Right ventricle myocardium superior (tissue), 1 donor: ENCODE data around the gene MAP3K12. TPM values are rescaled to one million over a fixed set of nuclear protein-coding genes. Genes with fewer than 3 reads are reported as not detected.

Experiments used
- ATAC-seq: fragments of 200-7000 bp; cut with Tn5 transposase; one replicate; pipeline ENCODE4 v1.9.1; 2020; ENCODE audit warnings: mild to moderate bottlenecking; ENCODE audit not compliant: poor library complexity
- DNase-seq: peaks from one replicate; pipeline ENCODE4 v3.0.0-alpha.2; 2020
- intact Hi-C: fragments of 100-400 bp; cut with DNase I; formaldehyde crosslinking; loops from one replicate; pipeline ENCODE4 v1.11.2; 2022
- total RNA-seq: library from RNA; stranded (reverse); fragmentation: NEBNext Ultra II Directional; extraction: Animal tissue kit (Norgen Biotek cat#: 25700); gene quantifications from one replicate; pipeline ENCODE4 v1.2.1, GENCODE V29; 2021
- donor health status: DM: no; HTN: yes; CAD: no; lungs with severe emphysema.

The MAP3K12 gene
- total RNA-seq, 1 donor from 2014 or later = 5.5 TPM

DNA sequence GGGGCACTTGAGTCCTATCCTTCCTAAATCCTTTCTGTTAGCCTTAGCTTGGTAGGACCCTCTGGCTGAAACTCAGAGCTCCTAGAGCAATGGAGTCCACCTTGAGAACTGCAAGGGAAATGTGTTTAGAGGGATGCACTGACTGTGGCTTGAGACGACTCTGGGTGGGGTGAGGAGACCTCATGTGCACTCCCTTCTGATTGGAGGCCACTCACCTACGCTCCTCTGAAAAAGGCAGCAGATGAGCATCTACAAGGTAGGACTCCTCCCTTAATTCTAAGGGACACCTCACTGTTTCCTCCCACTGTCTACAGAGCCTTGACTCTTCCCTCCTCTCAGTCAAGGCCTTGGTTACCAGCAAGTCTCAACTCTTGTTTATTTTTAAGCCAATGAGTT lies 1.0 kb downstream of the MAP3K12 start:
- intact Hi-C loops = loop anchor here (5.0 kb wide), 1 partner anchor 36 kb away; no protein-coding TSS in a partner anchor

DNA sequence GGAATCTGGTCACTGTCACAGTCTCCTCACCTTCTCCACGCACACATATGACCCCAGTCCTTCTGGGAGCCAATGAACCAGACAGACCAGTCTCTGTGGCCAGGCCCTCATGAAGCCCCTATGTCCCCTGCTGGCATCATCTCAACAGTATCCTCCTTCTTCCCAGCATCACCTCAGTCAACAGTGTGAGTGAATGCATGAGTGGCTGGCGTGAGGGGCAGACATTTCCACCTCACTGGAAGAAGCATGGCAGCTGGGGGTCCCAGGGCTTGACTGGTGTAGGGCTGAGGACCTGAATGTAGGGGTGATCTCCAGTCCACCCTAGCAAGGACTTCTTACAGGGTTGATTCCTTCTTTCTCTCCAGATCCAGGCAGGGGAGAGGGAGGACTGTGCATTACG lies 1.8 kb downstream of the MAP3K12 start:
- ATAC-seq = no peak
- intact Hi-C loops = loop anchor here (5.0 kb wide), 1 partner anchor 35 kb away; no protein-coding TSS in a partner anchor
- no peak for DNase-seq

More for the DNA sequence above, 1.0 kb downstream of the MAP3K12 start:
- ATAC-seq (no peak), DNase-seq (no peak)

DNA sequence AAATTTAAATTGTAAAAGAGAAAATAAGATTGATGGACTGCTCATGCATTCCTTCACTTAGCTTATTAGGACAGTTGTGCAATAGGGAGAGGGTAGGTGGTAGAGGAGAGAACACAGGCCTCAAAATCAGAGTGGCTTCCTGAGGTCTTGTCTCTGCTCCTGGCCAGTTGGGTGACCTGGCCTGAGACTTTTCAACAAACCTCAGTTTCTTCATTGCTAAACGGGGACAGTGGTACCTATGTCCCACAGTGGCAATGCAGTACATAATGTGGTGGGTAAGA lies 2.6 kb downstream of the MAP3K12 start:
- ATAC-seq = no peak
- intact Hi-C loops = loop anchor here (5.0 kb wide), 1 partner anchor 34 kb away; no protein-coding TSS in a partner anchor
- no peak for DNase-seq

- ATAC-seq = no peak
- peak; percentile 72 for DNase-seq
- intact Hi-C loops = loop anchor here (5.0 kb wide), 1 partner anchor 34 kb away; no protein-coding TSS in a partner anchor
These were observed 3.1 kb downstream of the MAP3K12 start for GRCh38 chr12:53495903-53496751.

GRCh38 chr12:53493610-53494391 lies 5.5 kb downstream of the MAP3K12 start:
- intact Hi-C loops = no loop called here
- no peak for ATAC-seq

DNA sequence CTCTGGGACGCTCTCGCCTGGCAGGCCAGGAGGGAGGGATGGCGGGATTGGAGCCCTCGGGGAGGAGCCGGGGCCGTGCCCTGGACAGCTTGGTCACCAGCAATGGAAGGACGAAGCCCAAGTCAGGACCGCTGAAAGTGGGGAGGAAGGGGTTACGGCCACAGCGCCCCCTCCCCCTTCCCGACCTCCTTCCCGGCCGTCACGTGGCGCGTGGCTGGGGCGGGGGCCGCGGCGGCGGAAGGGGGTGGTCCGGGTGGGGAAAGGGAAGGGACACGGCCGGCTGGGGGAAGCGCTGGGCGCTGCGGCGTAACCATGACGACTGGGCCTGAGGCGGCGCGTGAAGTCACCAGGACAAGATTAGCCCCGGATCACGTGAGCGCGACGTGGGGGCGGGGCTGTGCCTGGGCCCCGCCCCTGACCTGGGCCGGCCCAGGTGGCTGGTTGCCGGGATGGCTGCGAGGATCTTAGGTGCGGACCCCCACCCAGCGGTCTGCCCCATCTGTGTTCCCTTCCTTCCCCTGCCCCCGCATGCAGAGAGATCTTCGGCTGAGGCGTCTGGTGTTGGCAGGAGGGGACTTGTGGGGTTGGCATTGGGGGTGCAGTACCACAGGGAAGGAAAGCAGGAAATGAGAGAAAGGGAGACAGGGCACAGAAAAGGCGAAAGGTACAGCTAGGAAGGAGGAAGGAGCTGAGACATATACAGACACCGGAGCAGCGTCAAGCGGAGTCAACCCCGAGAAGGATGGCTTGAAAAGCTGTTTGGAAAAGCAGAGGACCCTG lies 6.2 kb downstream of the MAP3K12 start:
- DNase-seq (peak; percentile 95), ATAC-seq (peak; percentile 97)
- intact Hi-C loops = no loop called here

More at GRCh38 chr12:53493610-53494391, 5.5 kb downstream of the MAP3K12 start:
- no peak for DNase-seq

DNA sequence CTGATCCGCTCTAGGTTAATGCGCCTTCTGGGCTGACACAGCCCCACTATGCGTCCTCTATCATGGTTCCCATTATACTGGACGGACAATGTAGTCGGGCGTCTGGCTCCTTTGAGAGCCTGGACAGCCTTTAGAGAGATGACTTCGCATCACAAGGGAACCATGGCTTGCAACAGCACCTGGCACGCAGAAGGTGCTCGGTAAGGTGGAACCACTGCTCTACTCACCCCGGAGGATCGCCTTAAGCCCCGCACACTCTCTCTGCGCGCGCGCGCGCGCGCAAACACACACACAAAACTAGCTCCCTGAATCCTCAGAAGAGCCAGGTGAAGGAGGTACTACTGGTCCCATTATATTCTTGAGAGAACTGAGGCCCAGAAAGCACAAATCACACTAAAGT lies 7.1 kb downstream of the MAP3K12 start:
- ATAC-seq = no peak
- intact Hi-C loops = no loop called here
- DNase-seq = no peak

- intact Hi-C loops = no loop called here
- ATAC-seq = no peak
- DNase-seq = no peak
These were observed 9.9 kb downstream of the MAP3K12 start for GRCh38 chr12:53489242-53489864.

DNA sequence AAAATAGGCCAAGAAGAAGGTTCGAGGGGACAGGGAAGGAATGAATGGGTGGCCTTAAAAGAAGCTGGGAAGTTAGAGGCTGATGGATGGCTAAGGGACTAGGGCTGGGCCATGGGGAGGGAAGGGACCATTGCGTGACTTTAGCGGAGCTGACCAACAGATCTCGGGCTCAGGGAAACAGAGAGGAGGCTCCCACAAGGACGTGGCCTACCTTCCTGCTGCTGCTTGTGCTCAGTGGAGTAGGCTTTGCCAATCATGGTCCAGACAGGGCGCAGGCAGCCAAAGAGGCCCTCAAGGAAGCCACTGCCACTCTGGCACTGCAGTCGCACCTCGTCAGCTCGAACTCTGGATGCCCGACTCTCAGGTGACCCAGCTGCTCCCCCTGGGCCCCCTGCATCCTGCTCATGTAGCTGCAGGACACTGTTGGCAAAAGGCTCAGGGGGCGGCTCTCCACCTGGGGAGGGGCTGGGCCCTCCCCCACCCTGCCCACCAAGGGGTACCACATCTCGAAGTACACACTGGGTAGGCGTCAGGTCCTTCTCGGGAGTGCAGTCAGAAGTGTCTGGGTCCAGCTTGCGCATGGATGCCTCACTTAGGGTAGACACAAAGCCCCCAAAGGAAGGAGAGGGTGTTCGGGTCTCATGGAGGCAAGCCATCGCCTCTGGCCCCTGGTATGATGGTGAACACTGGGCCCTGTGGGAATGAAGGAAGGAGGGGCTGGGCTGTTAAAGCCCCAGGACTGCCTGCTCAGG lies 12.3 kb downstream of the MAP3K12 start:
- no peak for DNase-seq
- intact Hi-C loops = no loop called here
- ATAC-seq = no peak

- intact Hi-C loops = no loop called here
- DNase-seq = no peak
These were observed 13.1 kb downstream of the MAP3K12 start for GRCh38 chr12:53485955-53486735.

GRCh38 chr12:53484686-53485575 lies 14.3 kb downstream of the MAP3K12 start:
- no peak for DNase-seq
- intact Hi-C loops = no loop called here
- ATAC-seq = no peak

More at GRCh38 chr12:53485955-53486735, 13.1 kb downstream of the MAP3K12 start:
- ATAC-seq = no peak

GRCh38 chr12:53483979-53484377 lies 15.3 kb downstream of the MAP3K12 start:
- DNase-seq (no peak), ATAC-seq (no peak)
- intact Hi-C loops = no loop called here

DNA sequence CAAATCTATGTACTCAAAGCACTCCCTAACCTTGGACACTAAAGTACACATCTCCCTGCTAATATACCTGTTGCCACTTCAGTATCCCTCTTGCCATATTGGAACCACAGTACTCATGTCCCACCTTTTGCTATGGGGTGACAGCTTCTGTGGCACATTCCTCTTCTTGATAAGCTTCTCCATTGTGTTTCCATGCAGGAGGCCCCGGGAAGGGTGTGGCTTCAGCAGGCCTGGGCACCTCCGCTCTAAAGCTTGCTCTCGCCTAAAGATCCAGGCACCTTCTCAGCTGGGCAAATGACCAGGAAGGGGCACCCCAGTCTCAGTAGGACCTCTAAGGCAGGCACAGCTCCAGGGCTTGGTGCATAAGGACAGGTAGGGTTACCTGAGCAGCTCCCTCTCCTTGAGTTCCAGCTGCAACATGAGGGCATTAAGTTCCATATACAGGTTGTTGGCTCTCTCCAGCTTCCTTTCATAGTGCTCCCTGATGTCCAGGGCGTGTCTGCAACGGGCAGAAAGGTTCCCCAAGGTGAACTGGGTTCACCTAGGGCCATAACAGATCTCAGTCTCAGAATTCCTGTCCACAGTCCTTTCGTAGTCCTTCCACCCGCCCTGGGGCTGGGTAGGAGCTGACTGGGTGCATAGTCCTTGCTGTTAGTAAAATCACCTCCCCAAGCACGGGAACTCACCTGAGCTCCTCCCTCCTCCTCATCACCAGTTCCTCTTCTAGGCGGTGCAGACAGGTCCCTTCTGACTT lies 15.9 kb downstream of the MAP3K12 start:
- DNase-seq (no peak), ATAC-seq (peak; percentile 11)
- intact Hi-C loops = no loop called here

DNA sequence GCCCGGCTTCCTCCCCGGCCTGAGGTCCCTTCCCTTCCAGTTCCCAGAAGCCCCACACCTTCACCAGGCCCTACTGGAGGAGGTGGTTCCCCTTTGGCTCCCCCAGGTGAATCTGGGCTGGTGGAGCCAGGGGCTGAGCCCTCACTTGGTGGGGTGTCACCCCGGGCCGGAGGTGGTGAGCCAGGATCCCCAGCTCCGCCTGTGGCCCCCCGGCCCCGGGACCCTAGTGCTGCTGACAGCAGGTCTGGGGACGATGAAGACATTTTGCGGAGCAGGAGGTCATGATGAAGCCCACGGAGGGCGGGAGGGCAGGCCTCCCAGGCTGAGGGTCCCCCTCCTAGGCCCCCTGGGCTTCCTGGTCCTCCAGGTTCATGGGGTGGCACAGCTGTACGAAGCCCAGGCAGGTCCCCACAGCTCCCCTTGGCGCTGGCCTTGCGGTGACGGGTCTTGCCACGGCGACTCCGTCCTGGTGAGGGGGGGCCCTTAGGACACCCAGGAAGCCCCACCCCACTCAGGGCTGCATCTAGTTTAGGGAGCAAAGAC lies 16.6 kb downstream of the MAP3K12 start:
- peak; percentile 9 for ATAC-seq
- no peak for DNase-seq

DNA sequence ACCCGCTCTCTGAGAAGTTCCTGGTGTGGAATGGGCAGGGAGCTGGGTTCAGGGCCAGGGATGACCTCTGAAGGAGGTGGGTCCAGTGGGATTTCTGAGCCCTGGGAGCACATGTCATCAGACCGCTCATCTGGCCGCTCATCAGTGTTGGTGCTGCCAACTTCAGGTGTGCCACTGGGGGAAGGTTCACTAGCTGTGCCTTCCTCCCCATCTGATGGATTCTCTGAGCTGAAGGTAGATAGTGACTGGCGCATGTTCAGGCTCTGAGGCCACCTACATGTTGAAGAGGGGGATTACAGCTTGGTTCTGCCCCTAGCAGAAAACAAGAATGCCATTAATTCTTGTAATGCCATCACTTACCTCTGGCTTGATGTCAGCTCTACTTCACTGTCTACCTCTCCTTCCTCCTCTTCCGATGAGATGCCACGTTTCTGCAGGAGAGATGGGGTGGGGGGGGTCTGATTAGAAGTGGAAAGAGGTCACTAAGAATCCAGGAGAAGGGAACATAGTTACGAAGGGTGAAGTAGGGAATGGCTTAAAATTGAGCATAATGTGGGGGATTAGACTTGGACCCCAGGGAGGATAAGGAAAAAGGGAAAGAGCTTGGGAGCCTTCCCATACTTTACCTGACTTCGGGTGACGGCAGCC lies 17.2 kb downstream of the MAP3K12 start:
- DNase-seq (no peak), ATAC-seq (peak; percentile 19)
- intact Hi-C loops = no loop called here

More for the DNA sequence above, 16.6 kb downstream of the MAP3K12 start:
- intact Hi-C loops = no loop called here
